PC-9 (cell line): ENCODE results near the gene MCU. TPM values are rescaled to one million over a fixed set of nuclear protein-coding genes. Genes with fewer than 3 reads are reported as not detected.
A peak's percentile ranks its signal among the peaks of the same experiment; 100 is the strongest.

ENCODE experiments used
- BruUV-seq: library from RNA; stranded (reverse); fragments of 400-500 nt; replicated peaks from 2 replicates; lab custom pipeline; 2021; lab: Mats Ljungman, UMichigan
- CTCF ChIA-PET: fragments of 300-600 bp; sonication (Branson Sonifier 250); formaldehyde crosslinking; loops from one replicate; lab custom pipeline; 2022; ENCODE audit warnings: antibody characterized with exemption; lab: Charles Lee
- POLR2A ChIA-PET: fragments of 300-600 bp; sonication (Branson Sonifier 250); formaldehyde crosslinking; loops from one replicate; lab custom pipeline; 2022; ENCODE audit warnings: antibody characterized with exemption; ENCODE audit not compliant: unreplicated experiment; lab: Charles Lee
- DNase-seq, 2 experiments: peaks; one replicate each; pipeline versions ENCODE4 v3.0.0 to v3.0.0-alpha.2; 2015 to 2022; ENCODE audit warnings: mixed read lengths in 1 of 2
- H2AFZ ChIP-seq: fragments of 200-600 bp; sonication (generic); 2 replicates; pipeline ENCODE4 v1.8.1; 2017; ENCODE audit warnings: antibody characterized with exemption
- H3F3A ChIP-seq: fragments of 200-600 bp; sonication (generic); 2 replicates; pipeline ENCODE4 v1.8.1; 2017; ENCODE audit warnings: antibody characterized with exemption, mild to moderate bottlenecking, low read depth; ENCODE audit not compliant: insufficient read depth
- H3K27ac ChIP-seq: fragments of 200-600 bp; sonication (generic); 2 replicates; pipeline ENCODE4 v1.6.1; 2016; ENCODE audit warnings: mixed run types
- H3K27me3 ChIP-seq: fragments of 200-600 bp; sonication (generic); 2 replicates; pipeline ENCODE4 v1.6.1; 2016; ENCODE audit warnings: low read depth, mixed run types; ENCODE audit not compliant: insufficient read depth
- H3K36me3 ChIP-seq: fragments of 200-600 bp; sonication (generic); 2 replicates; pipeline ENCODE4 v1.6.1; 2016; ENCODE audit warnings: low read depth, mixed run types
- H3K4me1 ChIP-seq: fragments of 200-600 bp; sonication (generic); replicated peaks from 2 replicates; pipeline ENCODE4 v1.6.1; 2016; ENCODE audit warnings: mixed run types; ENCODE audit not compliant: insufficient read depth
- H3K4me2 ChIP-seq: fragments of 200-600 bp; sonication (generic); 2 replicates; pipeline ENCODE4 v1.6.1; 2017; ENCODE audit warnings: mixed run types
- H3K4me3 ChIP-seq: fragments of 200-600 bp; sonication (generic); 2 replicates; pipeline ENCODE4 v1.6.1; 2016; ENCODE audit warnings: mixed run types
- H3K79me2 ChIP-seq: fragments of 200-600 bp; sonication (generic); 2 replicates; pipeline ENCODE4 v1.6.1; 2017; ENCODE audit warnings: low read depth, mixed run types
- H3K9me2 ChIP-seq: fragments of 200-600 bp; sonication (generic); 2 replicates; pipeline ENCODE4 v1.8.1; 2017; ENCODE audit warnings: mild to moderate bottlenecking; ENCODE audit not compliant: insufficient read depth
- H3K9me3 ChIP-seq: fragments of 200-600 bp; sonication (generic); 2 replicates; pipeline ENCODE4 v1.8.1; 2016; ENCODE audit warnings: low read depth; ENCODE audit not compliant: insufficient read depth
- H4K20me1 ChIP-seq: fragments of 200-600 bp; sonication (generic); 2 replicates; pipeline ENCODE4 v1.8.1; 2017; ENCODE audit not compliant: insufficient read depth
- CTCF ChIP-seq: fragments of 200-600 bp; sonication (generic); conservative IDR thresholded peaks from 2 replicates; pipeline ENCODE4 v1.6.1; 2017; ENCODE audit warnings: mixed run types, antibody characterized with exemption, mild to moderate bottlenecking, moderate library complexity
- EZH2 ChIP-seq: fragments of 200-600 bp; sonication (generic); IDR thresholded peaks from 2 replicates; pipeline ENCODE4 v1.8.0; 2017; ENCODE audit warnings: antibody characterized with exemption, low read depth
- intact Hi-C: fragments of 100-400 bp; cut with micrococcal nuclease; formaldehyde crosslinking; loops from one replicate; pipeline ENCODE4 v1.10.0; 2022; ENCODE audit not compliant: unreplicated experiment
- total RNA-seq: library from RNA; stranded (reverse); gene quantifications from 2 replicates; pipeline ENCODE4 v1.2.3, GENCODE V29; 2021

MCU gene
- total RNA-seq, 1 experiment from 2014 or later = 59.5 TPM

GRCh38 chr10:72802332-72802731, 110.4 kb downstream of the MCU start:
- Histone ChIP-seq H3K79me2 (no peaks in the 10 kb centered on the region), H3K27me3 (no peaks in the 10 kb centered on the region), H3K4me2 (peak overlapping the region; percentile 15), H3K9me2 (no peaks in the 10 kb centered on the region), H3K36me3 (peaks cover 6% of the 10 kb centered on the region; the same call in 1 of the 2 replicates), H3K4me1 (peaks cover 38% of the 10 kb centered on the region), H3F3A (peaks cover 12% of the 10 kb centered on the region; the same call in 1 of the 2 replicates), H2AFZ (no peak overlapping the region), H3K9me3 (no peaks in the 10 kb centered on the region), H3K4me3 (no peak overlapping the region), H3K27ac (peak overlapping the region; percentile 50), H4K20me1 (no peaks in the 10 kb centered on the region)
- intact Hi-C loops = loop anchor here (5.0 kb wide), 1 partner anchor 85 kb away; no protein-coding TSS in a partner anchor
- no peak for TF ChIP-seq EZH2
- TF ChIP-seq CTCF = no peak
- ChIA-PET CTCF (interaction anchor here (0.6 to 0.9 kb wide), 2 partner anchors 37 to 559 kb away, joined by 3 read pairs; no protein-coding TSS in a partner anchor), POLR2A (interaction anchor here (0.6 to 0.7 kb wide), 3 partner anchors 111 to 628 kb away, joined by 3 to 27 read pairs (median 9); partner anchors contain the start of gene MCU)
- BruUV-seq = no TSS peak
- DNase-seq = no peak

GRCh38 chr10:72802763-72803505, 111.0 kb downstream of the MCU start:
- no peaks in the 10 kb centered on the region for H3K9me2 ChIP-seq
- TF ChIP-seq EZH2 = no peak
- TF ChIP-seq CTCF = no peak
- H3K4me3 ChIP-seq = no peak overlapping the region
- ChIA-PET POLR2A (interaction anchor here (0.6 to 0.7 kb wide), 2 partner anchors 111 kb away, joined by 5 to 27 read pairs; partner anchors contain the start of gene MCU), CTCF (interaction anchor here (0.6 to 0.9 kb wide), 2 partner anchors 38 to 560 kb away, joined by 3 read pairs; no protein-coding TSS in a partner anchor)
- DNase-seq = no peak
- peak overlapping the region; percentile 50 for H3K27ac ChIP-seq
- no TSS peak for BruUV-seq
- peak overlapping the region; percentile 15 for H3K4me2 ChIP-seq
- H3K9me3 ChIP-seq = no peaks in the 10 kb centered on the region
- H3K4me1 ChIP-seq = peaks cover 38% of the 10 kb centered on the region
- H3K27me3 ChIP-seq = no peaks in the 10 kb centered on the region
- H3K36me3 ChIP-seq = peaks cover 6% of the 10 kb centered on the region; the same call in 1 of the 2 replicates
- H2AFZ ChIP-seq = no peak overlapping the region
- peaks cover 13% of the 10 kb centered on the region; the same call in 1 of the 2 replicates for H3F3A ChIP-seq
- no peaks in the 10 kb centered on the region for H3K79me2 ChIP-seq
- intact Hi-C loops = loop anchor here (5.0 kb wide), 1 partner anchor 86 kb away; no protein-coding TSS in a partner anchor
- no peaks in the 10 kb centered on the region for H4K20me1 ChIP-seq

GRCh38 chr10:72808001-72808400, 116.1 kb downstream of the MCU start:
- TF ChIP-seq EZH2 (no peak), CTCF (no peak)
- H3K36me3 ChIP-seq = no peaks in the 10 kb centered on the region; the same call in 1 of the 2 replicates
- no peak for DNase-seq
- no peaks in the 10 kb centered on the region for H3K27me3 ChIP-seq
- no peak overlapping the region for H3K4me2 ChIP-seq
- H4K20me1 ChIP-seq = no peaks in the 10 kb centered on the region
- no peak overlapping the region for H2AFZ ChIP-seq
- H3K79me2 ChIP-seq = peaks cover 13% of the 10 kb centered on the region
- CTCF ChIA-PET = no interaction called here
- H3K4me1 ChIP-seq = peaks cover 15% of the 10 kb centered on the region
- POLR2A ChIA-PET = no interaction called here
- peaks cover 26% of the 10 kb centered on the region for H3F3A ChIP-seq
- no peaks in the 10 kb centered on the region for H3K9me2 ChIP-seq
- H3K27ac ChIP-seq = no peak overlapping the region
- no peak overlapping the region for H3K4me3 ChIP-seq
- intact Hi-C loops = no loop called here
- no TSS peak for BruUV-seq
- H3K9me3 ChIP-seq = no peaks in the 10 kb centered on the region
